Sigmoid colon (tissue), 7 donors: ENCODE measurements around the gene CPLX3. TPM values are rescaled to one million over a fixed set of nuclear protein-coding genes. Genes with fewer than 3 reads are reported as not detected.

Experiments used
- DNase-seq: peaks from one replicate; pipeline ENCODE4 v3.0.0-alpha.2; 2019
- H3K27ac ChIP-seq, 4 donors: fragments of 200-600 bp; sonication (generic); one replicate each; pipeline ENCODE4 v1.5.1; 2016 to 2019; ENCODE audit warnings: mild to moderate bottlenecking in 1 of 4
- H3K27me3 ChIP-seq, 3 donors: fragments of 200-600 bp; sonication (generic); one replicate each; pipeline ENCODE4 v1.5.1; 2019; ENCODE audit warnings: mild to moderate bottlenecking in 1 of 3
- H3K36me3 ChIP-seq, 4 donors: fragments of 200-600 bp; sonication (generic); one replicate each; pipeline ENCODE4 v1.5.1; 2016 to 2019
- H3K4me1 ChIP-seq, 4 donors: fragments of 200-600 bp; sonication (generic); one replicate each; pipeline ENCODE4 v1.5.1; 2017 to 2019
- H3K4me3 ChIP-seq, 4 donors: fragments of 200-600 bp; sonication (generic); one replicate each; pipeline ENCODE4 v1.5.1; 2017 to 2019; ENCODE audit warnings: mild to moderate bottlenecking in 2 of 4, moderate library complexity in 1 of 4
- H3K9me3 ChIP-seq, 4 donors: fragments of 200-600 bp in 3 of 4; sonication (generic) in 3 of 4; one replicate each; pipeline versions ENCODE4 v1.5.1 to v1.6.1; 2013 to 2019
- EP300 ChIP-seq, 4 donors: sonication (generic); formaldehyde crosslinking; IDR thresholded peaks; one replicate each; pipeline ENCODE4 v1.6.1; 2017; ENCODE audit warnings: antibody characterized with exemption in 4 of 4
- POLR2A ChIP-seq, 2 donors: fragments of 450-650 bp; IDR thresholded peaks; one replicate each; pipeline ENCODE4 v1.6.1; 2016; ENCODE audit warnings: antibody characterized with exemption in 2 of 2, mild to moderate bottlenecking in 2 of 2, moderate library complexity in 2 of 2
- POLR2AphosphoS5 ChIP-seq, 4 donors: sonication (generic); formaldehyde crosslinking; IDR thresholded peaks; one replicate each; pipeline ENCODE4 v1.6.1; 2017; ENCODE audit warnings: antibody characterized with exemption in 4 of 4
- WGBS, 2 donors: extraction: QIAGEN DNeasy Blood & Tissue Kit; methylation state at CpG; one replicate each; pipeline ENCODE4 v1.1.7; 2013; 5-methylcytosine and 5-hydroxymethylcytosine counted together
- intact Hi-C: fragments of 100-400 bp; cut with DNase I; formaldehyde crosslinking; loops from one replicate; pipeline ENCODE4 v1.15.1; 2023
- polyA plus RNA-seq, 3 donors: library from polyadenylated mRNA; stranded (reverse); fragments of 200-250 nt; gene quantifications; one replicate each; pipeline ENCODE4 v1.2.3, GENCODE V29; 2013
- total RNA-seq, 4 donors: library from RNA; depleted of rRNA; stranded (reverse); fragments of >200 nt; gene quantifications; one replicate each; pipeline ENCODE4 v1.1.0, GENCODE V29; 2016
- TF ChIP-seq, protein P1 (sequence below), 4 experiments: fragments of 450-650 bp in 3 of 4; fragments of 200-600 bp in 1 of 4; IDR thresholded peaks; one replicate each; pipeline ENCODE4 v1.5.1; 2016 to 2019; ENCODE audit warnings: antibody characterized with exemption in 4 of 4, mild to moderate bottlenecking in 3 of 4, moderate library complexity in 2 of 4
- donor health status: healthy with polysubstance abuse.
- donor health status: Bipolar disorder and iron deficiency.
- donor health status: healthy.

Gene CPLX3
- total and polyA plus RNA-seq, 7 donors: 0.28 to 0.41 TPM; not detected in 5

DNA sequence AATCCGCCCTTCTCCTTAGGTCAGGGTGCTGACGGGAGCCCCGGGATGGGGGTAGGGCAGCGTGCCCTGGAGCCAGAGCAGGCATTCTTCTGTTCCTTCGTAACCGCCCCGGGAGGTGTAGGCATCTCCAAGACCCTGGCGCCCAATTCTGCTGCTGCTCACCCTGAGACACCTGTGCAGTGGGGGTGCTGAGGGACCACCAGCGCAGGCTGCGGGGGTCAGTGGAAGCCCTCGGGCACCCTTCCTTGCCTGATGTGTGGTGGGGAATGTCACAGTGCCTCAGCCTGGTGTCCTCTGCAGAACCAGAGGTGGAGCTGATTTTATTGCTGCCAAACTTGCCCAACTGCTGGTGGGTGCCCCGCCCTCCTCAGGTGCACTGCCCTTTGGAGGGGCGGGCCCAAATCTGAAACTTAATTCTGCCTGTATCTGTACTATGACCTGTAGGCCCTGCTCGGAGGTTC lies 37.2 kb upstream of the CPLX3 start:
- no peaks in the 10 kb centered on the region for H3K9me3 ChIP-seq
- 10 to 22% methylated on average over 14 of the region's 14 CpGs for WGBS, 2 donors

DNA sequence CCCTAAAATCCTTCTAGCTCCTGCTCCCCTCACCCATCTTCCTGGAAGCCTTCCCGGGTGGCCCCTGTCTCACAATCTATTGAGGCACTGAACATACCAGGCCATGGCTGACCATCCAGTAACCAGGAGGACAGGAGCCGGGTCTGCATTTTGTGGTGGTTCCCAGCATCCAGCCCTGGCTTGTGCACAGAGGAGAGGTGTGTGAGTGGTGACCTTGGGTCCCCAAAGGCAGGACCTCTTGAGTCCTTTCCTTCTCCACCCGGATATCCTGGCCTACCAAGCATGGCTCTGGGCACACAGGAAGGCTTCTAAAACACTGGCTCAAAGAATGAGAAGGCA lies 36.7 kb upstream of the CPLX3 start:
- H3K9me3 ChIP-seq: no peaks in the 10 kb centered on the region
- DNase-seq: peak; percentile 61
- no peaks in the 10 kb centered on the region for H3K27me3 ChIP-seq
- H3K4me1 ChIP-seq: peaks cover 0 to 77% (median 68%) of the 10 kb centered on the region in 4 donors
- intact Hi-C loops: no loop called here
- WGBS, 2 donors: 9 to 11% methylated on average over 3 of the region's 3 CpGs
- no peak overlapping the region for H3K4me3 ChIP-seq
- no peaks in the 10 kb centered on the region for H3K36me3 ChIP-seq
- H3K27ac ChIP-seq: peak overlapping the region; percentile 43 to 72 (median 63)
- TF ChIP-seq, protein P1, sequence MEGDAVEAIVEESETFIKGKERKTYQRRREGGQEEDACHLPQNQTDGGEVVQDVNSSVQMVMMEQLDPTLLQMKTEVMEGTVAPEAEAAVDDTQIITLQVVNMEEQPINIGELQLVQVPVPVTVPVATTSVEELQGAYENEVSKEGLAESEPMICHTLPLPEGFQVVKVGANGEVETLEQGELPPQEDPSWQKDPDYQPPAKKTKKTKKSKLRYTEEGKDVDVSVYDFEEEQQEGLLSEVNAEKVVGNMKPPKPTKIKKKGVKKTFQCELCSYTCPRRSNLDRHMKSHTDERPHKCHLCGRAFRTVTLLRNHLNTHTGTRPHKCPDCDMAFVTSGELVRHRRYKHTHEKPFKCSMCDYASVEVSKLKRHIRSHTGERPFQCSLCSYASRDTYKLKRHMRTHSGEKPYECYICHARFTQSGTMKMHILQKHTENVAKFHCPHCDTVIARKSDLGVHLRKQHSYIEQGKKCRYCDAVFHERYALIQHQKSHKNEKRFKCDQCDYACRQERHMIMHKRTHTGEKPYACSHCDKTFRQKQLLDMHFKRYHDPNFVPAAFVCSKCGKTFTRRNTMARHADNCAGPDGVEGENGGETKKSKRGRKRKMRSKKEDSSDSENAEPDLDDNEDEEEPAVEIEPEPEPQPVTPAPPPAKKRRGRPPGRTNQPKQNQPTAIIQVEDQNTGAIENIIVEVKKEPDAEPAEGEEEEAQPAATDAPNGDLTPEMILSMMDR (IDR thresholded peaks at IDR 0.05): no peak
- no peak for TF ChIP-seq EP300 (IDR thresholded peaks at IDR 0.05)
- TF ChIP-seq POLR2AphosphoS5 (IDR thresholded peaks at IDR 0.05): no peak
- no peak for TF ChIP-seq POLR2A (IDR thresholded peaks at IDR 0.05)

More for the DNA sequence above, 37.2 kb upstream of the CPLX3 start:
- no peaks in the 10 kb centered on the region for H3K36me3 ChIP-seq
- peak overlapping the region; percentile 43 to 72 (median 63) for H3K27ac ChIP-seq
- intact Hi-C loops: no loop called here
- DNase-seq: peak; percentile 61
- TF ChIP-seq POLR2A (IDR thresholded peaks at IDR 0.05) (no peak), POLR2AphosphoS5 (IDR thresholded peaks at IDR 0.05) (no peak)
- TF ChIP-seq, protein P1 (IDR thresholded peaks at IDR 0.05): no peak
- no peak overlapping the region for H3K4me3 ChIP-seq
- H3K27me3 ChIP-seq: no peaks in the 10 kb centered on the region
- H3K4me1 ChIP-seq: peaks cover 0 to 82% (median 73%) of the 10 kb centered on the region in 4 donors

DNA sequence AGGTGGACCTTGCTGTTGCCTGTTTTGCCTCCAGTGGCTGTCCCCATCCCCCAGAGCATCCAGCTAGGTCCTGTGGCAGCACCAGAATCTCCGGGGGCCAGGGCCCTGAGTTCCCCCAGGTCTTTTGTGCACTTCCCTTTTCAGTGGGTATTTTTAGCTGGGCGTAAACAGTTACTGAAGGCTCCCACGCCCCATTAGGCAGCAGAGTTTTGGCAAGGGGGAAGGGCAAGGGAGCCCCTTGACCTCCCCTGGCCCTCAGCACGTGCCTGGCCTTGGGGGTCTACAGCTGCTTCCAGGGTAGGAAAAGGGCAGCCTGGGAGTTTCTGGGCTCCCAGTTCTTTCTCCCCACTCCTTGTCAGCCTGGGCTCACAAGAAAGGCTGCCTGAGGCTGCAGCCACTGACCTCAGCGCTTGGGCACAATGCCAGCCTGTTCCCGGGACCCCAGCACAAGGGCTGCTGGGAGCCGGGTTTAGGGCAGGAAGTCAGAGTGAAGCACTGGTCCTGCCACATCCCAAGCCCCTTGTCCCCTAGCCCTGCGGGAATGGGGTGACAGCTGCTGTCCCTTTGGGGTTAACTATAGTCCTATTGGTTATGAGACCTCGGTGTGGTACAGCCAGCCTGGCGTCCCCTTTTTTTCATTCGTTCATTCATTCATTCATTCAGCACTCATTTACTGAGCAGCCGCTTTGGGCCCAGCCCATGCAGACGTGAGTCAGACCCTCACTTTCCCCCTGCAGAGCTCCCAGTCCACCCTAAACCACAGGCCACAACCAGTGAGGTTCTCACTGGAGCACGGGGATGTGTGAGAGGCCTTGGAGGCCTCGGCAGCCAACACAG lies 36.1 kb upstream of the CPLX3 start:
- H3K27me3 ChIP-seq: no peaks in the 10 kb centered on the region
- no peaks in the 10 kb centered on the region for H3K9me3 ChIP-seq
- H3K36me3 ChIP-seq: no peaks in the 10 kb centered on the region
- intact Hi-C loops: no loop called here
- H3K4me3 ChIP-seq: no peak overlapping the region
- TF ChIP-seq, protein P1 (IDR thresholded peaks at IDR 0.05): no peak
- no peak for TF ChIP-seq POLR2AphosphoS5 (IDR thresholded peaks at IDR 0.05)
- TF ChIP-seq POLR2A (IDR thresholded peaks at IDR 0.05): no peak
- no peak for TF ChIP-seq EP300 (IDR thresholded peaks at IDR 0.05)
- 22 to 36% methylated on average over 15 of the region's 15 CpGs for WGBS, 2 donors
- peaks cover 0 to 71% (median 64%) of the 10 kb centered on the region in 4 donors for H3K4me1 ChIP-seq
- H3K27ac ChIP-seq: peak overlapping the region; percentile 43 to 72 (median 63)
- DNase-seq: peak; percentile 82

DNA sequence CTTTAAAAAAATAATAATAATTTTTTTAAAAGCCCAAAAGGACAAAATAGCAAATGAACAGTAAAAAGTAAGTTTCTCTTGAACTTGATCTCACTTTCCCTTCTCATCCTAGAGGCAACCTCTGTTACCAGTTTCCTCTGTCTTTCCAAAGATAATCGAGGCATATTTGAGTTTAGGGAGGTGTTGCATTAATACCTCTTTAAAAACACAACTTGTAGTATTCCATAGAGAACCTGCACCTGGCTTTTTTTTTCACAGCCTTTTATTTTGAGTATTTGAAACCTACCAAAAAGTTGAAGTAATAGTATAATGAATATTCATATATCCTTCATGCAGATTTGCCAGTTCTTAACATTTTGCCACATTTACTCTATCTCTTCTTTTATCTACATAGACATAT lies 35.4 kb upstream of the CPLX3 start:
- H3K4me1 ChIP-seq: peaks cover 0 to 64% (median 59%) of the 10 kb centered on the region in 4 donors
- 28 to 29% methylated on average over 1 of the region's 1 CpG for WGBS, 2 donors

More for the DNA sequence above, 35.4 kb upstream of the CPLX3 start:
- TF ChIP-seq, protein P1 (IDR thresholded peaks at IDR 0.05): no peak
- TF ChIP-seq POLR2AphosphoS5 (IDR thresholded peaks at IDR 0.05) (no peak), POLR2A (IDR thresholded peaks at IDR 0.05) (no peak), EP300 (IDR thresholded peaks at IDR 0.05) (no peak)
- no peak for DNase-seq
- no peaks in the 10 kb centered on the region for H3K27me3 ChIP-seq
- no peaks in the 10 kb centered on the region for H3K36me3 ChIP-seq
- no peak overlapping the region for H3K4me3 ChIP-seq
- intact Hi-C loops: no loop called here
- H3K27ac ChIP-seq: peak overlapping the region in 3 of 4 donors; percentile 43 to 72 (median 64)
- H3K9me3 ChIP-seq: no peaks in the 10 kb centered on the region
